Activated T-cell treated with anti-CD3 and anti-CD28 coated beads, Interleukin-2, amount 50 U/mL, for 1 hour (primary cell): ENCODE data around the gene CYCS.
"Not testable (repeated sequence)": the region's sequence is repeated elsewhere in the genome, so short reads cannot be mapped to it uniquely, and the experiment has no call there.

Experiments
- DNase-seq: peaks from one replicate; pipeline ENCODE4 v3.0.0-alpha.2; 2020

The CYCS gene

GRCh38 chr7:25117226-25118047 is 7.6 kb downstream of the CYCS start:
- DNase-seq: no peak

- no peak for DNase-seq
Observed at GRCh38 chr7:25116621-25117020, 8.4 kb downstream of the CYCS start.

DNA sequence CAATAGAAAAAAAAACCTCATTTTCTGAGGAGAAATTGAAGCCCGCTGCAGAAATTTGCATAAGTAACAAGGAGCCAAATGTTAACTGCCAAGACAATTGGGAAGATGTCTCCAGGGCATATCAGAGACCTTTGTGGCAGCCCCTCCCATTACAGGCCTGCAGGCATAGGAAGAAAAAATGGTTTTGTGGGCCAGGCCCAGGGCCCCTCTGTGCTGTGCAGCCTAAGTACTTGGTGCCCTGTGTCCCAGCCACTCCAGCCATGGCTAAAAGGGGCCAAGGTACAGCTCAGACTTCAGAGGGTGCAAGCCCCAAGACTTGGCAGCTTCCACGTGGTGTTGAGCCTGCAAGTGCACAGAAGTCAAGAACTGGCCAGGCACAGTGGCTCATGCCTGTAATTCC is 14.5 kb downstream of the CYCS start:
- not testable (repeated sequence) for DNase-seq

DNA sequence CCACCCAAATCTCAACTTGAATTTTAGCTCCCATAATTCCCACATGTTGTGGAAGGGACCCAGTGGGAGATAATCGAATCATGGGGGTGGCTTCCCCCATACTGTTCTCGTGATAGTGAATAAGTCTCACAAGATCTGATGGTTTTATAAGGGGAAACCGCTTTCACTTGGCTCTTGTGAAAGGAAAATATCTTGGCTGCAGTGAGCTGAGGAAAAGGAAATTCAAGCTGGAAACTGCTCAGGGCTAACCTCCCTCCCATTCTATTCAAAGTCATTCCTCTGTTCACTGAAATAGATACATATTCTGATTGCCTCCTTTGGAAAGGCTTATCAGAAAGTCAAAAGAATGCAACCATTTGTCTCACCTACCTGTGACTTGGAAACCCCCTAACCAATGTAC is 15.8 kb downstream of the CYCS start:
- no peak for DNase-seq

GRCh38 chr7:25105911-25106310 is 19.1 kb downstream of the CYCS start:
- no peak for DNase-seq

GRCh38 chr7:25103773-25104172 is 21.3 kb downstream of the CYCS start:
- DNase-seq: no peak

- no peak for DNase-seq
Observed at GRCh38 chr7:25101817-25102216, 23.2 kb downstream of the CYCS start.

GRCh38 chr7:25098096-25099046 is 26.7 kb downstream of the CYCS start:
- DNase-seq: peak; percentile 54

GRCh38 chr7:25095516-25096345 is 29.3 kb downstream of the CYCS start:
- no peak for DNase-seq

DNA sequence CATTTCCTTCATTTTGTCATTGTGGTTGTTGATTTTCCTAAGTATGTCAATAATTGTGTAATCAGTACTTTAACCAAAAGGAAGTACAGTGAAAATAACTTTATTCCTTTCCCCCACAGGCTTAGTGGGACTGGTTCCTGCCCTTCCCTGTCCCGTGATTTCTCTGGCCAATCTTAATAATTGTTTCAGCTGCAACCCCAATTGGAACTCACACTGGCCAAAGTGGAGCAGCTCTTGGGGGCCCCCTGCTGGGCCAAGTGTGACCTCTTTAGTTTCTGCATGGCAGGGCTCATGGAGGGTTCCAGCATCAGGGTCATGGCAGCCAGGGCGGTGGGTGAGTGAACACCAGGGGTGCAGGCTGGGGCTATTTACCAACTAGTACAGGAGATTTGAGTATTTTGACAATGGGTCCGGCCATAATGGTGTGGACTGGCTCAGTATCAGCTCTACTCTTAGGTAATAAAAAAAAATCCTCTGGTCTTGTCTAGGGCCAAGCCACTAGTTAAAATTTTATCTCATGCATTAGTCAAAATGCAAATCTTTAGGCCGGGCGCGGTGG is 31.7 kb downstream of the CYCS start:
- peak; percentile 79 for DNase-seq

- DNase-seq: no peak
Observed at GRCh38 chr7:25091779-25092178, 33.3 kb downstream of the CYCS start.

DNA sequence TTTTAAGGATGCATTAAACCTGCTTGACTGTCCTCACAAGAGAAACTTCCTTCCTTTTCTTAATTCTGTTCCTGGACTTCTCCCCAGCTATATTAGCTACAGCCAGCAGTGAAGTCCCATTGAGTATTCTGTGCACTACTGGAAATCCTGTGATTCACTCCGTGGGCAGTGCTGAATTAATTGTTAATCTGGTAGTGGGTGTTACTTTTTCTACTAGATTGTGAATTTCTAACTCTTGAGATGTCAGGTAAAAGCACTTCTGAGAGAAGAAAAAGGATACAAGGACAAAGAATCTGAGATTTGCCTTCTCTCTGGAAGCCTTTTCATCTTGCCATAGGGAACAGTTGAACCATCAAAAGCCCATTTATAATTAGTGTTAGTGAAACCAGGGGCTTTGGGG is 33.9 kb downstream of the CYCS start:
- DNase-seq: no peak

- DNase-seq: no peak
Observed at GRCh38 chr7:25090374-25090773, 34.7 kb downstream of the CYCS start.

DNA sequence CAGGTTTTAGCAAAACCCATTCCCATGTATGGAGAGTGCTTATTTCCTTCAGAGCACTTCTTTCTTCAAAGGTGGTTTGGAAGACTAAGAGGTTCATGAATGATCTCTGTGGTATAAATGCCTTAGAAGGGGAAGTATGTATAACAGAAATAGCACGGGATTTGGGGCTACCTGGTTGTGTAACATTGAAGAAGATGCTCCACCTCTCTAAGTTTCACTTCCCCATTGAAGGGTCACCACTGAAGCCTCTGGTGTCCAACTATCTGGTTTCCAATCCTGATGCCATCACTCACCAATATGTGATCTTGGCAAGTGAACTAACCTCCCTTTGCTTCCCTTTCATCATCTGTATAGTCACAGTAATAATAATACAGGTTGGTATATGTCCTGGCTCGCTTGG is 37.2 kb downstream of the CYCS start:
- DNase-seq: no peak

DNA sequence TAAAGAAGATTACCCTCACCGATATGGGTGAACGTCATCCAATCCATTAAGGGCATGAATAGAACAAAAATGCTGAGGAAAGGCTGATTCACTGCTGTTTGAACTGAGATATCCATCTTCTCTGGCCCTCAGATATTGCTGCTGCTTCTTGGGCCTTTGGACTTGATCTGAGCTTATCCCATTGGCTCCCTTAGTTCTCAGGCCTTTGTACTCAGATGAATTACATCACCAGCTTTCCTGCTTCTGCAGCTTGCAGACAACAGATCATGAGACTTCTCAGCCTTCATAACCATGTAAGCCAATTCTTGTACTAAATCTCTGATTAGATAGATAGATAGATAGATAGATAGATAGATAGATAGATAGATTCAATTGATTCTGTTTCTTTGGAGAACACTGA is 40.2 kb downstream of the CYCS start:
- DNase-seq: no peak

DNA sequence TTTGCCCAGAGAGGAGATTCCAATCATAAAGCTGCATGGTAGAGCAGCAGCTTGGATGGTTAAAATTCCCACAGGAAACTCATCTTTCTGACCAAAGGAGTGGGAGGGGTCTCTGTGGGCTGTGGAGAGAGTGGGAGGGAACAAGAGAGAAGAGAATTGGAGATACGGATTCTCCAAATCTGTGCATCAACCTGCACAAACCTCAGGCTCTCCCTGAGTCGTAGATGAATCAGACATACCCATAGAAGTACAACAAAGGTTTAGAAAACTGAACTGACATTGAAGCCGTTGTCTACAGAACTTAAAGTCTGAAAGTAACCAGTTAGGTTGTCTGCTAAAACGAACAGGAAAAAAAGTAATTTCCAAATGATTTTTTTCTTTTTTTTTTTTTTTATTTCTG is 41.9 kb downstream of the CYCS start:
- DNase-seq: no peak

DNA sequence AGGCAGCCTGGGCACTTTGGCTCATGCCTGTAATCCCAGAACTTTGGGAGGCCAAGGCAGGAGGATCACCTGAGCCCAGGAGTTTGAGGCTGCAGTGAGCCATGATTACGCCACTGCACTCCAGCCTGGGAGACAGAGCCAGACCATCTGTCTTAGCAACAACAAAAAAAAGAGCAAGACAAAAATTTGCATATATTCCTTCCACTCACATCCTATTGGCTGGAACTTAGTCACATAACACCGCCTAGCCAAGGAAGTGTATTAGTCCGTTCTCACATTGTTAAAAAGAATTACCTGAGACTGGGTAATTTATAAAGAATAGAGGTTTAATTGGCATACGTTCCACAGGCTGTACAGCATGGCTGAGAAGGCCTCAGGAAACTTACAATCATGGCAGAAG is 43.0 kb downstream of the CYCS start:
- not testable (repeated sequence) for DNase-seq

DNA sequence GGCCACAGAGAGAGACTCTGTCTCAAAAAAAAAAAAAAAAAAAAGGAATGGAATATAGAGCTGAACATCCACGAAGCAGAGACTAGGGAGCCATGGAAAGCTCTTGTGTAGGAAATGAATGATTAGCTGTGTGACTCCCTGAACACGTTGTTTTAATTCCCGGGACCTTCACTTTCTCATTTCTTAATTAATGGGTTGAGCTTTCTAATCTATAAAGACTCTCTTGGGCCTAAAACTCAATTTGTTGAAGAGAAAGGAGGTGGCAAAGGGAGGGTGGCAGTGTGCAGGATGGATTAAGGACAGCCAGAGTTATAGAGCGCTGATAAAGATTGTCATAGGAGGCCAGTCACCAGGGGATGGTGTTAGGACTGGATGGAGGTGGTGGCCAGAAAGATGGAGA is 48.0 kb downstream of the CYCS start:
- no peak for DNase-seq

DNA sequence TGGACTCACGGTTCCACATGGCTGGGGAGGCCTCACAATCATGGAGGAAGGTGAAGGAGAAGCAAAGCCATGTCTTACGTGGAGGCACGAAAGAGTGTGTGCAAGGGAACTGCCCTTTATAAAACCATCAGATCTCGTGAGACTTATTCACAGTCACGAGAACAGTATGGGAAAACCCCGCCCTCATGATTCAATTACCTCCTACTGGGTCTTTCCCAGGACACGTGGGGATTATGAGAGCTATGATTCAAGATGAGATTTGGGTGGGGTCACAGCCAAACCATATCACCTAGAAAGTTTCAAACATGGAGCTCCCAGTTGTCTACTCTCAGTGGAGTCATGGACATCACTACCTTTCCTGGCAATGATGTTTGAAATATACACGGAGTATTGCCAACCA is 49.6 kb downstream of the CYCS start:
- DNase-seq: no peak

DNA sequence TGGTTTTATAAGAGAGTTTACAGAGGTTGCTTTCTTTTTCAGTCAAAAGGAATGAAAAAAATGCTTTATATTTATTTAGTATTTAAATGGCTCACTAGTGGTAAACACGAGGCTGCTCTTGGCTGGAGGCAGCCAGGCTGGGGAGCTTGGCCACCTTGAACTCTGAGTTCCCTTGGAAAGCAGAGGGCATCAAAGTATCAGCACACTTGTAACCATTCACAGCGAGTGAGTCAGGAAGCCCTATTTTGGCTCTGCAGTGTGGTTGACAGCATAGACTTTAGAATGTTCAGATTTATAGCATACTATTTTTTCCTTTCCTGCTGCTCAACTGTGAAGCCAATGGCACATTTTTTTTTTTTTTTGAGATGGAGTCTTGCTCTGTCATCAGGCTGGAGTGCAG is 51.6 kb downstream of the CYCS start:
- DNase-seq: no peak
